Forelimb muscle (tissue), 1 donor: ENCODE results near the gene ADAMTS15. TPM values are rescaled to one million over a fixed set of nuclear protein-coding genes. Genes with fewer than 3 reads are reported as not detected.

Source experiments
- DNase-seq: peaks from one replicate; pipeline ENCODE4 v3.0.0-alpha.2; 2013; ENCODE audit warnings: low read depth
- polyA plus RNA-seq: library from polyadenylated mRNA; unstranded; fragments of 120-200 nt; gene quantifications from one replicate; pipeline ENCODE4 v1.2.1, GENCODE V29; 2013; ENCODE audit not compliant: insufficient read length

Gene ADAMTS15
- polyA plus RNA-seq, 1 donor = 19.5 TPM

- DNase-seq = no peak
These were observed 28.6 kb downstream of the ADAMTS15 start for GRCh38 chr11:130476922-130477491.

DNA sequence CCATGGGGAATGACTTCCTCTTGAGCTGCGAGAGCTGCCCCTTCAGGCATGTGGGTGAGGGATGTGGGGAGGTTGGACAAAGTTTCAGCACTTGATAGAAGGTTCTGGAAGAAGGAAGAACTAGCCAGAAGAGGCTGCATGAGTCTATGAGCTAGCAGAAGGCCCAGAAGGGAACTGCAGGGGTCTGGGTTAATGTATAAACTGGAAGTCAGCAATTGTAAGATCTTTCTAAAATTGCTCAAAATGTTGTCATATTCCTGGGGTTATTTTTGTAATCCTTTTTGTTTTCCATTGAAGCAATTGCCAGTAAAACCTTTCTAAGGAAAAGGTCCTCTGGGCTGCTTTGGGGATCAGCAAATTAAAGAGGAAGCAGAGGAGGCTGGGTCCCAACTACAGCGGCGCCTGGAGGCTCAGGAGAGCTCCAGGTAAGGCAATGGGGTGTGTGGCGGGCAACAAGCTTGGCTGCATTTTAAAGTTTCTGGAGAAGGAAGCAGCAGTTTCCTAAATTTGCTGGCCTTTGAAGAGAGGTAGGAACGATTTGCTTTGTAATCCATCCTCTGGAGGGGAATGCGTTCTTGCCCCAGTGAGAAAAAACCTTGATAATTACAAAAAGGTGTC, 29.2 kb downstream of the ADAMTS15 start:
- DNase-seq = no peak

GRCh38 chr11:130478204-130478701, 29.8 kb downstream of the ADAMTS15 start:
- DNase-seq = no peak

GRCh38 chr11:130478881-130479280, 30.4 kb downstream of the ADAMTS15 start:
- no peak for DNase-seq

GRCh38 chr11:130480186-130480585, 31.7 kb downstream of the ADAMTS15 start:
- no peak for DNase-seq

DNA sequence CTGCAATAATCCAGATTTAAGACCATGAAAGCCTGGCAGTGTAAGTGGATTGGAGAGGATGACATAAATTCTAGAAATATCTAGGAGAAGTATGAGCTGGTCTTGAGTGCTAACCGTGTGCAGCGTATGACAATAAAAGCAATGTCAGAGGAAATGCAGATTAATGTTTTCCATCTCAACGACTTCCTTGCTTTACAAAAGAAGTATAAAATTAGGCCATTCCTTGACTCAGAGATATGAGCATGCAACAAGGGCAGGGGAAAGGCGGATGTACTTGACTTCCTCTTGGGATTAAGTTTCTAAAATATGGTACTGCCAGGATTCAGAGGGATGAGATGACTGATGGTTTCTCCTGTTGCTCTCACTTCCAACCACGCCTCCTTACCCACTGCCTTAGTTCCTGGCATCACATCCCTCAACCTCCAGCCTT, 32.3 kb downstream of the ADAMTS15 start:
- DNase-seq = no peak

DNA sequence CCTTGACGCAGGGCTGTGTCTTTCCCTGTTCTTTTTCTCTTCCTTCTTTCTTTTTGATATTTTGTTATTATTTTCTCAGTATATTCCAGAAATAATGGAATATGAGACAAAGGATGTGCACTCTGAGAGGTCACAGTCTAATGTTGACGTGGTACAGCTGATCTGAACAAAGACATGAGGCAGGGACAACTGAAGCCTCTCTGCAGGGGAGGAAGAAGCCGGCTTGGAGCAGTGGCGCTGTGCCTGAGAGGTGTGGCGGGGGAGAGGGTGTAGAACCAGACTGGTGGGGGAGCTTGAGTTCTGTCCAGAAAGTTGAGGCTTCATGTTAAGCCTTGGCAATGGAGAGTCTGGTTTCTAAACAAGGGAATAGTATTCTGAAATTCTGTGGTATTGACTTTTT, 34.7 kb downstream of the ADAMTS15 start:
- DNase-seq = no peak

DNA sequence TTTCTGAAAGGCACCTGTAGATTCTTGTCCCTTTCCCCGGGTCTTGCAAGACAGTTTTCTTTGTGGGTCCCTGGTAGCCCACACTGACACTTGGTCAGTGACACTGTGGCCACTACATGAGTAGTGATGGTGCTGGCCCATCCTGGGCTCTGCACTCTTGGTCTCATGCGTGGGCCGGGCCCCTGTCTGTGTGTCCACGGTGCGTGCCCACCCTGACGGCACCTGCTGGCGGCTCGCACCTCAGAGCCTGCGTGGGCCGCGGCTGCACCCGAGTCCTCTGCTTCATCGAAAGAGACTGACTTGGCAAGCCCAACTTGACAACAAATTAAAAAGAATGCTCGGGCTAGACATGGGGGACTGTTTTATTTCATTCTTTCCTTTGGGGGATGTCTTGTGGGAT, 37.5 kb downstream of the ADAMTS15 start:
- DNase-seq = no peak

DNA sequence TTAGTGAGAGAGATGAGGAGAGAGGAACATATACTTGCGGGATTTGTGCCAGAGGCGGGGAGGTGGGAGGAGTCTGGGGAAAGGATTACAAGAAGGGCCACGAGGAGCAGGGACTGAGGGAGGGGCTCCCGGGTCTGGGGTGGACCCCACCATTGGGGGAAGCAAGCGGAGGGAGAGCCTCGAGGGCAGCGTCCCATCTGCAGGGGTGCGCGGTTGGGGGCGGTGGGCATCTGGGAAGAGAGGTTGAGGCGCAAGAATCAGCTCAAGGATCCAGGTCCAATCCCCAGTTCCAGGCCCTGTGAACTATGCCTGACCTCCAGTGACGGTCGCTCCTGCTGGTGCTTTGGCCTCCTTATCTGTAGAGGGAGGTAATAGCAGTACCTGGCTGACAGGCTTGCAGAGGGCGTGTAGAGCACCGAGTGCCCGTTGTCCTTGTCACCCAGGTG, 38.0 kb downstream of the ADAMTS15 start:
- no peak for DNase-seq

DNA sequence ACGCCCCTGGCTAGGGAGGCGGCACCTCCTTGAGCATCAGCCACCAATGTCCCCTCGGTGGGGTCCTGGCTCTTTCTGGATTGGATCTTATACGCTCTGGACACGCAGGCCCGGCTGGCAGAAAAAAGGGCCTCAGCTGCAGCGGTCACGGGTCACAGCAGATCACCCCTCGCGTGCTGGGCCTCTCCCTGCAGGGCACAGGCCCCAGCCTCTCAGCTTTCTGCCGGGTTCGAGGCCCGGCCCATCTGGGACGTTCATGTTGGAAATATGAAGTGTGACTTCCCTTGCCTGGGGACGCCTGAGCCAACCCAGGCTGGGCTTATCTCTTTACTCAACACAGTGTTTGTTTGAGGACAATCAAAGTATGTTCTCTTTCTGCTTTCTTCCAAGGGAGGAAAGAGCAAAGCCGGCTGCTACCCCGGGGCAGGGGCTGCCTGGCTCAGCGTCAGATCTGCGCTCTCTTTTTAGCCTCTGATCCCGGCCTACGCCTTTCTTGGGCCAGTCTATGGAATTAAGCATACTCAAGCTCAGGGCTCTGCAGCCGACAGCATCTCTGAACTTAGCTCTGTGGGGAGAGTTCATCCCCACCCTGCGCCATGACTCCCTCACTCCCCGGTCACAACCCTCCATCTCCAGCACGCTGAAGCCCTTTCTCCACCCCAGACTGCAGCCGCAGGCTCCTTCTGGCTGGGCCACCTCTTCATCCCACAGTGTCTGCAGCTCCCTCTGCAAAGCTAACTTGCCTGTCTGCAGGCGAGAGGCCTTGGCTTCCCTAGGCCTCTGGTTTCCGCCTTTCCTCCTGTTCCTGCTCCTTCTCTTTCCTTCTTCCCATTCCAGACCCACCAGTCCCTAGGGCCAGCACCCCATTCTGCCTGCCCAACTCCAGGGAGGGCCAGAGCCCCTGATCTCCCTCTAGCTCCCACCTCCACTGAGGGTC, 38.8 kb downstream of the ADAMTS15 start:
- DNase-seq = no peak

DNA sequence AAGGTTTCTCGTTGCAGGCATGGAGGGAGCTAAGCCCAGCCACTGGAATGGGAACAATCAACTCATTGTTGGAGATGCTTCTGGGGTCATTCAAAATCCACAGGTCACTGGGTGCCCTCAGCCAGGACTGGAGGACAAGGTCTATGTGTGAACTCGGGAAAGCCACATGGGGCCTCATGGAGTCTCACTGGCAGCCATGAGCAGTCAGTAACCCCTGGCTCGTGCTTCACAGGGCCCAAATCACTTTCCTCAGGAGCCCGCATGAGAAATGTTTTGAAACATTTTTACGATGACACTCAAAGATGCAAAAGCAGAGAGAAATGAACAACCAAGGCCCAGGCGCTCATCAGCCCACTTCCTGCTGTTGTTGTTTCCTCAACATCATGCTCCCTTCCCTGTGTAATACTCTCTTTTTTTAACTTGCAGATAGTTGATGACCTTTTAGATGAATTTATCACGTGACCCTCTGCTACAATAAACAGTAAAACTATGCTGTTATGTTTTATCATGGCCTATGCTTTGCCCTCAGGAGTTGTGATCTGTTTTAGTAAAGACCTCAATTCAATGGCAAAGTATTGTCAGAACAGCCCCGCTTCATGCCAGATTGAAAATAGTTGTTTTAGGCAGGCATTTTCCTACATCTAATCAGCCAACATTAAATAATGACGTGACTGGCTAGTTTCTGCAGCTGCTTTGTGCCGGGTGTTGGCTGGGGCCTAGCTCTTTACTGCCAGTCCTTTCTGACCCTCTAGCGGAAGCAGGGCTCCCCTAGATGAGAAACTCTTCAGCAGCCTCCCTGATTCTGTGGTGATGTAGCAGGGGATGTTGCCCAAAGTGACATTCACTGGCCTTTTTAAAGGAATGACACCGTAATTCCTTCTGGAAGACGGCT, 39.7 kb downstream of the ADAMTS15 start:
- DNase-seq = no peak

GRCh38 chr11:130488848-130489584, 40.6 kb downstream of the ADAMTS15 start:
- no peak for DNase-seq

- no peak for DNase-seq
These were observed 41.3 kb downstream of the ADAMTS15 start for GRCh38 chr11:130489716-130490115.

GRCh38 chr11:130490682-130491449, 42.4 kb downstream of the ADAMTS15 start:
- no peak for DNase-seq

GRCh38 chr11:130498181-130498580, 49.7 kb downstream of the ADAMTS15 start:
- no peak for DNase-seq

DNA sequence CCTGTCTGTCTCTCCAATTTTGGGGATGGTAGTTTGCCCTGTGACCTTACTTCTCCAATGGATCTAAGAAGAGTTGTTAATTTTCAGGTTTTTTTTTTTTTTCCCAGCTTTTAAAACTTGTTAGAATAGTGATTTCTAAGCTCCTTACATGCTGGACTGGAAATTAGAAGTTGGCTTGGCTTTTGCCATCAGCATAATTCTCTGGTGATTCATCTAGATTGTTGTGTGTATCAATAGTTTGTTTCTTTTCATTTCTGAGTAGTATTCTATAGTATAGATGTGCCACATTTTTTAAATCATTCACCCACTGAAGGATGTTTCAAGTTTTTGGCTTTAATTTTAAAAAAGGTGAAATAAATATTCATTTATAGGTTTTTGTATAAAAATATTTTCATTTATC, 51.4 kb downstream of the ADAMTS15 start:
- DNase-seq = no peak

GRCh38 chr11:130504317-130504716, 55.9 kb downstream of the ADAMTS15 start:
- no peak for DNase-seq

DNA sequence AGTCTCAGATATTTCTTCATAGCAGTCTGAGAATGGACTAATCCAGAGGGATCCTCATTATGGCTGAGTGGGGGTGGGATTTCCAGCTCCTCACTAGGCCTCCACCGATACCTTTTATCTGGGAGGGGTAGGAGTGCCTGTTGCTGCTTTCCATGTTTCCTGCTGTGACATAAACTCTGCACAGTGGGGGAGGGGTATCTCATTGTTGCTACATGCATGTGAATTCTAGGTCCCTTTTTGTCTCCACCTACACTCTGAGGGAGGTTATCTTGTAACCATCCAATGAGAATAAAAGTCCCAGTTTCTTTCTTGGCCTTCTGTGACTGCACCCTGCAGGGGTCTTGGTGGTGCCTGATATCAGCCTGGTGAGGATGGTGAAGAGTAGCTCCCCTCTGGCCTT, 60.5 kb downstream of the ADAMTS15 start:
- DNase-seq = no peak

- DNase-seq = no peak
These were observed 61.5 kb downstream of the ADAMTS15 start for GRCh38 chr11:130509942-130510341.
